Astrocyte of the spinal cord (primary cell): ENCODE data around the gene PLCB4.
A peak's percentile ranks its signal among the peaks of the same experiment; 100 is the strongest.

Source experiments
- DNase-seq: peaks from one replicate; pipeline ENCODE4 v3.0.0; 2011; ENCODE audit warnings: low read depth, low spot score
- H3K4me3 ChIP-seq: 2 replicates; pipeline ENCODE4 v1.5.1; 2011; ENCODE audit warnings: low read depth, mild to moderate bottlenecking, low read length, moderate library complexity
- in situ Hi-C: cut with HindIII; loops from 2 replicates; pipeline ENCODE4 v1.10.0; 2017; ENCODE audit warnings: low sequenced_read_pairs
- TF ChIP-seq, protein P1 (sequence below): IDR thresholded peaks from 2 replicates; pipeline ENCODE4 v1.5.1; 2012; ENCODE audit warnings: low read depth, mild to moderate bottlenecking, low read length, inconsistent platforms

The PLCB4 gene

DNA sequence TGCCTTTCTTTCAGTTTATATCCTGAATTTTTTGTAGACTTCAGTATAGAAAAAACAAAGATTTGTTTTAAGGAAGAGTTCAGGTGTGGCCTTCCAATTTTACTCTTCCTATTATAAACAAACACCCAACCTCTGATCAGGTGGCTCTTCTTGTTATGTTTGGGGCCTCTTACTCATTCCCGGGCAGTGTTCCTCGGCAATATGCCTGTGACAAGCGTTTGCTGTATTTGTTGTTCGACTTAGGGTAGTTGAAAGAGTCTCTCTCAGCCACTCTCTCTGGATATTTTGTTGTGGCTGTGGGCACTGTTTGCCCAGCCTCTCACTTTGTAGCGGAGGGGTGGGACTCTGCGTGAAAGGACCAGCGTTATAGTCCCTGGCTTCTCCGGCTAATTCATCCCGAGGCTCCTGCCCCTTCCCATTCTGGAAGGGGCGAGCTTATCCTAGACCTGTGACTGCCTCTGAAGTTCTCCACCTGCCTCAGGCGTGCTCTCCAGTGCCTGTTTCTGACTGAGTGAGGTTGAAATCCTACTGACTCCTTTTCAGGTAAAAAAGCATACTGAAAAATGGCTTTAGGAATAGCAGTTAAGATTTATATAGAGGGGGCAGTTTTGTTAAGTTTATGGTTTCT, 97.4 kb downstream of the PLCB4 start:
- TF ChIP-seq, protein P1, sequence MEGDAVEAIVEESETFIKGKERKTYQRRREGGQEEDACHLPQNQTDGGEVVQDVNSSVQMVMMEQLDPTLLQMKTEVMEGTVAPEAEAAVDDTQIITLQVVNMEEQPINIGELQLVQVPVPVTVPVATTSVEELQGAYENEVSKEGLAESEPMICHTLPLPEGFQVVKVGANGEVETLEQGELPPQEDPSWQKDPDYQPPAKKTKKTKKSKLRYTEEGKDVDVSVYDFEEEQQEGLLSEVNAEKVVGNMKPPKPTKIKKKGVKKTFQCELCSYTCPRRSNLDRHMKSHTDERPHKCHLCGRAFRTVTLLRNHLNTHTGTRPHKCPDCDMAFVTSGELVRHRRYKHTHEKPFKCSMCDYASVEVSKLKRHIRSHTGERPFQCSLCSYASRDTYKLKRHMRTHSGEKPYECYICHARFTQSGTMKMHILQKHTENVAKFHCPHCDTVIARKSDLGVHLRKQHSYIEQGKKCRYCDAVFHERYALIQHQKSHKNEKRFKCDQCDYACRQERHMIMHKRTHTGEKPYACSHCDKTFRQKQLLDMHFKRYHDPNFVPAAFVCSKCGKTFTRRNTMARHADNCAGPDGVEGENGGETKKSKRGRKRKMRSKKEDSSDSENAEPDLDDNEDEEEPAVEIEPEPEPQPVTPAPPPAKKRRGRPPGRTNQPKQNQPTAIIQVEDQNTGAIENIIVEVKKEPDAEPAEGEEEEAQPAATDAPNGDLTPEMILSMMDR, result no peak
- in situ Hi-C loops, result no loop called here
- no peak for DNase-seq
- no peak overlapping the region for H3K4me3 ChIP-seq

DNA sequence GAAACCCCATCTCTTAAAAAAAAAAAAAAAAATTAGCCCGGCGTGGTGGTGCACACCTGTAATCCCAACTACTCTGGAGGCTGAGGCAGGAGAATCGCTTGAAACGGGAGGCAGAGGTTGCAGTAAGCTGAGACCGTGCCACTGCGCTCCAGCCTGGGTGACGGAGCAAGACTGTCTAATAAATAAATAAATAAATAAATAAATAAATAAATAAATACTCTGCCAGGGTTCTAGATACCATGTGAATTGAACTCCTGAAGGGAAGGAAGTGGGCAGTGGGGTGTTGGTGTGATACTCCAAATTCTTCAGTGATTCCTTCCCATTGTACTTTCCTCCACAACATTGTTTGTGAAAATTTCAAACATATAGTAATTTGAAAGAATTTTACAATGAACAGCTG, 100.5 kb downstream of the PLCB4 start:
- in situ Hi-C loops, result no loop called here
- TF ChIP-seq, protein P1, result no peak
- no peak for DNase-seq
- H3K4me3 ChIP-seq, result no peak overlapping the region

- peak; percentile 43 for DNase-seq
- in situ Hi-C loops, result no loop called here
- TF ChIP-seq, protein P1, result peak; percentile 37
- no peak overlapping the region for H3K4me3 ChIP-seq
Observed at GRCh38 chr20:9172851-9173250, 104.0 kb downstream of the PLCB4 start.

- TF ChIP-seq, protein P1, result no peak
- in situ Hi-C loops, result no loop called here
- no peak overlapping the region for H3K4me3 ChIP-seq
- no peak for DNase-seq
Observed at GRCh38 chr20:9177278-9177677, 108.4 kb downstream of the PLCB4 start.

- H3K4me3 ChIP-seq, result no peak overlapping the region
- TF ChIP-seq, protein P1, result no peak
- in situ Hi-C loops, result no loop called here
- peak; percentile 63 for DNase-seq
Observed at GRCh38 chr20:9179193-9179802, 110.4 kb downstream of the PLCB4 start.

DNA sequence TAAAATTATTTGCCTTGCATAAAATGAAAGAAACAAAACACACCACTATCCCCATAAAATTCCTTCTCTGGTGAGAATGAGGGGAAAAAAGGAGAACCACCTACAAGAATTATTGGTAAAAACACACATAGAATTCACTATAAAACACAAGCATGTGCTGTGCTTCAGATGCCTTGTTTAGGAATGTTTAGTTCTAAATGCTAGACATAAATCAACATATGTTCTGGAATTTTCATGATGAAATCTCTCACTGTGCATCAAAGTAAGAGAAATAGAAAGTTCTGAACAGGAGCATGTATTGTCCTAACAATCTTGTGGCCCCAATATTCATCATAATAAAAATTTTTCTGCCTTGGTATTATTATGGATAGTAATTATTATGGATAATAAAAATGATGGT, 111.0 kb downstream of the PLCB4 start:
- TF ChIP-seq, protein P1, result no peak
- H3K4me3 ChIP-seq, result no peak overlapping the region
- DNase-seq, result no peak
- in situ Hi-C loops, result no loop called here
